Fibroblast of the aortic adventitia (primary cell): ENCODE data around the gene TK2. TPM values are rescaled to one million over a fixed set of nuclear protein-coding genes. Genes with fewer than 3 reads are reported as not detected.

Experiments
- DNase-seq: peaks from one replicate; pipeline ENCODE4 v3.0.0-alpha.2; 2010; ENCODE audit warnings: low read depth
- H3K4me3 ChIP-seq: 2 replicates; pipeline ENCODE4 v1.5.1; 2011; ENCODE audit warnings: low read depth, mild to moderate bottlenecking, control low read depth, low read length, moderate library complexity
- total RNA-seq: library from RNA; depleted of rRNA; stranded (reverse); fragments of >200 nt; gene quantifications from 2 replicates; pipeline ENCODE4 v1.2.3, GENCODE V29; 2012; ENCODE audit warnings: low replicate concordance
- TF ChIP-seq, protein P1 (sequence below): IDR thresholded peaks from 2 replicates; pipeline ENCODE4 v1.5.1; 2011; ENCODE audit warnings: mild to moderate bottlenecking, low read length, control low read depth, inconsistent platforms; ENCODE audit not compliant: insufficient read depth

Gene TK2
- total RNA-seq, 1 donor, result 58.8 TPM

DNA sequence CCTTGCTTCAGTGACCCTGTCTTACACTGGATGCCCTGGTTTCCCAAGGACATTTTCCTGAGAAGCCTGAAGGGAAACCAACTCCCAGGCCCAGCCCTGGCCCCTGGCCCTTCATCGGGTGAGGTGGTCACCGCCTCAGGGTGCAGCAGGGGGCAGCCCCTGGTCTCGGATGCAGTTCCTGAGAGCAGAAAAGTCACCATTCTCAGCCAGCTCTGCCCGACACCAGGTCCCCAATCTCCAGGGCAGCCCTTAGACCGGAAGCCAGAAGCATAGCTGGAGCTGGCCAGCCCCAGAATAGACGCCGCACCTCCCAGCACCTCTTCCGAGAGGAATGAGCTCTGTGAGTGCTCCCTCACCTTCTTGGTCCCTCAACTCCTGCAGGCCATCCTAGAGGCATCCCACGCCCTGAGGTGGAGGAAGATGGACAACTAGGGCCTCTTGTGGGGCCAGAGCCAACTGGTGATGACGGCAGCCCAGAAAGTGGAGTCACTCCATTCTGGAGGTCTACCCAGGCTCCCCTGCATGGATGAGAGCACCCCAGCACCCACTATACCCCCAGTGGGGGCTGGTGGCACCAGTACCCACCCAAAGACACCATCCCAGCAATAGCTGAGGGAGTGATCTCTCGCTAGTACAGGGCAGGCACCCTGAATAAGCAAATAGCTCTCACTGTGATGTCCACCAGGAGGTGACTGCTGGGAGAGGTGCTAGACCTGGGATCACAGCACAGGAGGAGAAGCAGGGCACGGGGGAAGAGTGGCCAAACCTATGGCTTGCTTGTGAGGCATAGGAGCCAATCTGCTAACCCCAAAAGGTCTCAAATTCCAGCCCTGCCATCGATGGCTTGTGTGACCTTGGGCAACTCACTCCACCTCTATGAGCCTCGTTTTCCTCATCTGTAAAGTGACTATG, 56.2 kb downstream of the TK2 start:
- no peak overlapping the region for H3K4me3 ChIP-seq
- TF ChIP-seq, protein P1, sequence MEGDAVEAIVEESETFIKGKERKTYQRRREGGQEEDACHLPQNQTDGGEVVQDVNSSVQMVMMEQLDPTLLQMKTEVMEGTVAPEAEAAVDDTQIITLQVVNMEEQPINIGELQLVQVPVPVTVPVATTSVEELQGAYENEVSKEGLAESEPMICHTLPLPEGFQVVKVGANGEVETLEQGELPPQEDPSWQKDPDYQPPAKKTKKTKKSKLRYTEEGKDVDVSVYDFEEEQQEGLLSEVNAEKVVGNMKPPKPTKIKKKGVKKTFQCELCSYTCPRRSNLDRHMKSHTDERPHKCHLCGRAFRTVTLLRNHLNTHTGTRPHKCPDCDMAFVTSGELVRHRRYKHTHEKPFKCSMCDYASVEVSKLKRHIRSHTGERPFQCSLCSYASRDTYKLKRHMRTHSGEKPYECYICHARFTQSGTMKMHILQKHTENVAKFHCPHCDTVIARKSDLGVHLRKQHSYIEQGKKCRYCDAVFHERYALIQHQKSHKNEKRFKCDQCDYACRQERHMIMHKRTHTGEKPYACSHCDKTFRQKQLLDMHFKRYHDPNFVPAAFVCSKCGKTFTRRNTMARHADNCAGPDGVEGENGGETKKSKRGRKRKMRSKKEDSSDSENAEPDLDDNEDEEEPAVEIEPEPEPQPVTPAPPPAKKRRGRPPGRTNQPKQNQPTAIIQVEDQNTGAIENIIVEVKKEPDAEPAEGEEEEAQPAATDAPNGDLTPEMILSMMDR, result no peak
- no peak for DNase-seq

DNA sequence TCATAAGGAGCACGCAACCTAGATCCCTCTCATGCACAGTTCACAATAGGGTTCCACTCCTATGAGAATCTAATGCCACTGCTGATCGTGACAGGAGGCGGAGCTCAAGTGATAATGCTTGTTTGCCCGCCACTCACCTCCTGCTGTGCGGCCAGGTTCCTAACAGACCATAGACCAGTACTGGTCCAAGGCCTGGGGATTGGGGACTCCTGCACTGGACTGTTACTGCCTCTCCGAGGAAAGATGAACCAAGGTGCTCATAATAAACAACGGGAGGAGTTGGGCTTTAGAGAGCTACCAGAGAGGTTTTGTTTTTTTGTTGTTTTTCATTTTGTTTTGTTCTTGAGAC, 58.2 kb downstream of the TK2 start:
- TF ChIP-seq, protein P1, result no peak
- H3K4me3 ChIP-seq, result no peak overlapping the region
- no peak for DNase-seq

DNA sequence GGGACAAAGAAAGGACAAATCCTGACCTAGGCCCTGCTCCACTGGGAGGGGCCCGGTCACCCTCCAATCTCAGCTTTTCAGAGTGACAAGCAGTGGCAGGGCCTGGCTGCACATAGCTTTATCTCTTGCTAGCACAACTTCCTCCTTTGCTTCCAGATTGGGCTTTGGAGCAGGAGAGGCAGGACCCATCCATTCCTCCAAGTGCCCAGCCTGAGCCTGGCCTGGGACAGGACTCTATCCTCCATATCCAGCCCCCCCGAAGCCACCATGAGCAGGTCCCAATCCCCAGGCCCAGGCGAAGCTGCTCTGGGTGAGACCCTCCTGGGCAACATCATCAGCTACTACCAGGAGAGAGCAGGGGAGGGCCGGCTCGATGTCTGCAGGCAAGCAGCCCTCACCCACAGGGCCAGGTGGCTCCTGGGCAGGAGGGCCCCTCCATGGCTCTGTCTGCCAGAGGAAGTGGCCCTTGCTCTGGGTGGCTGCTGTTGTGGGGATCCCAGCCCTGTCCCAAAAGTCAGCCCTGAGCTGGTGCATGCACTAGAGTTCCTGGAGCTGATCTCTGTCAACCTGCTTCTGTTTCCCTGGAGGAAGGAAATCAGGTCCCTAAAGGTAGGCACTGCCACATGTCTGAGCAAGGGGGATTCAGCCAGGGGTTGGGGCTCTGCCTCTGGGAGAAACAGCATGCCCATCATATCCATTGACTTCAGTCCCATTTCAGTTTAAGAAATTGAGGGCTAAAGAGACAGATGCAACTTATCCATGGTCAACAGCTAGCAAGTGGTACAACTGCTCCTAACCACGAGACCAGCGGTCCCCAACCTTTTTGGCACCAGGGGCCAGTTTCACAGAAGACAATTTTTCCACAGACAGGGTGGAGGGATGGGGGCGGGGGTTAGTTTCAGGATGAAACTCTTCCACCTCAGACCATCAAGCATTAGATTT, 58.9 kb downstream of the TK2 start:
- no peak overlapping the region for H3K4me3 ChIP-seq
- DNase-seq, result no peak
- TF ChIP-seq, protein P1, result no peak

- TF ChIP-seq, protein P1, result no peak
- H3K4me3 ChIP-seq, result no peak overlapping the region
- no peak for DNase-seq
These were observed 60.1 kb downstream of the TK2 start for GRCh38 chr16:66489818-66490217.

GRCh38 chr16:66489385-66489784, 60.5 kb downstream of the TK2 start:
- no peak overlapping the region for H3K4me3 ChIP-seq
- TF ChIP-seq, protein P1, result no peak
- DNase-seq, result no peak

DNA sequence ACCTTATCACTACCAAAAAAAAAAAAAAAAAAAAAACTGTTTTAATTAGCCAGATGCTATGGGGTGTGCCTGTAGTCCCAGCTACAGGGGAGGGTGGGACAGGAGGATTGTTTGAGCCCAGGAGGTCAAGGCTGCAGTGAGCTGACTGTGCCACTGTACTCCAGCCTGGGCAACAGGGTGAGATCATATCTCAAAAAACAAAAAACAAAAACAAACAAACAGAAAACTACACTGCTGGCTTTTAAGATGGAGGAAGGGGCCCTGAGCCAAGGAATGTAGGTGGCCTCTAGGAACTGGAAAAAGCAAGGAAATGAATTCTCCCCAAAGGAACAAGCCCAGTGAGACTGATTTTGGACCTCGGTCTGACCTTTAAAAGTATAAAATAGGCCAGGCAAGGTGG, 61.4 kb downstream of the TK2 start:
- no peak for DNase-seq
- no peak overlapping the region for H3K4me3 ChIP-seq
- TF ChIP-seq, protein P1, result no peak
